NCI-H82 treated with DMSO at 0.1 percent for 48 hours (cell line): ENCODE results near the gene AP1B1.

Experiments used
- DNase-seq: peaks from one replicate; lab custom pipeline; 2025; ENCODE audit not compliant: unreplicated experiment; lab: John Stamatoyannopoulos, UW

Gene AP1B1

GRCh38 chr22:29314537-29315285 is 73.7 kb downstream of the AP1B1 start:
- DNase-seq, result no peak

GRCh38 chr22:29313576-29314466 is 74.5 kb downstream of the AP1B1 start:
- DNase-seq, result no peak

GRCh38 chr22:29313126-29313575 is 75.2 kb downstream of the AP1B1 start:
- DNase-seq, result no peak

- no peak for DNase-seq
These were observed 75.9 kb downstream of the AP1B1 start for GRCh38 chr22:29312218-29313125.

GRCh38 chr22:29311464-29312217 is 76.7 kb downstream of the AP1B1 start:
- DNase-seq, result no peak

- no peak for DNase-seq
These were observed 77.5 kb downstream of the AP1B1 start for GRCh38 chr22:29310863-29311339.

GRCh38 chr22:29310065-29310862 is 78.1 kb downstream of the AP1B1 start:
- no peak for DNase-seq

- no peak for DNase-seq
These were observed 78.9 kb downstream of the AP1B1 start for GRCh38 chr22:29309332-29310064.

- DNase-seq, result no peak
These were observed 79.5 kb downstream of the AP1B1 start for GRCh38 chr22:29308791-29309262.

GRCh38 chr22:29308148-29308790 is 80.1 kb downstream of the AP1B1 start:
- DNase-seq, result no peak

GRCh38 chr22:29307596-29308147 is 80.7 kb downstream of the AP1B1 start:
- DNase-seq, result no peak

GRCh38 chr22:29306835-29307595 is 81.4 kb downstream of the AP1B1 start:
- DNase-seq, result peak; percentile 27

- DNase-seq, result peak; percentile 47
These were observed 82.1 kb downstream of the AP1B1 start, which contains the start of gene GAS2L1 for GRCh38 chr22:29306175-29306834. TSS of gene GAS2L1 (plus strand) at chr22:29306650. CDS start at chr22:29308106, 1,456 bp downstream.

GRCh38 chr22:29305836-29306174 is 82.6 kb downstream of the AP1B1 start:
- DNase-seq, result no peak

GRCh38 chr22:29302681-29303465 is 85.5 kb downstream of the AP1B1 start:
- DNase-seq, result no peak

- DNase-seq, result no peak
These were observed 86.0 kb downstream of the AP1B1 start for GRCh38 chr22:29302402-29302680.
